Urinary bladder (tissue), 4 donors: ENCODE measurements around the gene ZNF608. TPM values are rescaled to one million over a fixed set of nuclear protein-coding genes. Genes with fewer than 3 reads are reported as not detected.
A peak's percentile ranks its signal among the peaks of the same experiment; 100 is the strongest.

Experiments used
- DNase-seq: peaks from one replicate; pipeline ENCODE4 v3.0.0-alpha.2; 2015; ENCODE audit errors: extremely low spot score
- H3K27ac ChIP-seq: one replicate; pipeline ENCODE4 v1.5.1; 2013; ENCODE audit warnings: low read depth, mild to moderate bottlenecking, moderate library complexity
- H3K36me3 ChIP-seq: one replicate; pipeline ENCODE4 v1.6.1; 2013; ENCODE audit warnings: mild to moderate bottlenecking, moderate library complexity; ENCODE audit not compliant: insufficient read depth
- H3K4me1 ChIP-seq: one replicate; pipeline ENCODE4 v1.6.1; 2013; ENCODE audit warnings: mild to moderate bottlenecking, moderate library complexity; ENCODE audit not compliant: insufficient read depth
- H3K4me3 ChIP-seq: one replicate; pipeline ENCODE4 v1.5.1; 2013; ENCODE audit warnings: low read depth, low read length
- WGBS: extraction: QIAGEN DNeasy Blood & Tissue Kit; methylation state at CpG from one replicate; pipeline ENCODE4 v1.1.7; 2013; 5-methylcytosine and 5-hydroxymethylcytosine counted together
- polyA plus RNA-seq: library from polyadenylated mRNA; stranded (reverse); fragments of 200-250 nt; gene quantifications from one replicate; pipeline ENCODE4 v1.2.3, GENCODE V29; 2013
- total RNA-seq: library from RNA; depleted of rRNA; stranded (reverse); fragments of >200 nt; gene quantifications from one replicate; pipeline ENCODE4 v1.2.3, GENCODE V29; 2014
- donor health status: healthy with polysubstance abuse.
- donor health status: healthy.

Gene ZNF608
- total and polyA plus RNA-seq, 2 donors = 5.1 to 23.7 TPM

GRCh38 chr5:124772457-124773200 lies 26.2 kb upstream of the ZNF608 start:
- Histone ChIP-seq H3K27ac (no peak overlapping the region), H3K4me1 (no peaks in the 10 kb centered on the region), H3K36me3 (no peaks in the 10 kb centered on the region), H3K4me3 (no peak overlapping the region)
- no peak for DNase-seq
- 84% methylated on average over 1 of the region's 1 CpG for WGBS

- 98% methylated on average over 3 of the region's 3 CpGs for WGBS
- Histone ChIP-seq H3K36me3 (no peaks in the 10 kb centered on the region), H3K27ac (no peak overlapping the region), H3K4me3 (no peak overlapping the region), H3K4me1 (no peaks in the 10 kb centered on the region)
- no peak for DNase-seq
These were observed 25.3 kb upstream of the ZNF608 start for GRCh38 chr5:124771761-124772160.

- H3K4me1 ChIP-seq = no peaks in the 10 kb centered on the region
These were observed 18.7 kb upstream of the ZNF608 start for GRCh38 chr5:124764992-124765611.

GRCh38 chr5:124764585-124764984 lies 18.1 kb upstream of the ZNF608 start:
- no peaks in the 10 kb centered on the region for H3K4me1 ChIP-seq
- DNase-seq = no peak
- WGBS = 89% methylated on average over 1 of the region's 1 CpG
- H3K36me3 ChIP-seq = no peaks in the 10 kb centered on the region
- H3K27ac ChIP-seq = no peak overlapping the region
- no peak overlapping the region for H3K4me3 ChIP-seq

More at GRCh38 chr5:124764992-124765611, 18.7 kb upstream of the ZNF608 start:
- no peak for DNase-seq
- no peak overlapping the region for H3K4me3 ChIP-seq
- WGBS = 29% methylated on average over 3 of the region's 3 CpGs
- H3K36me3 ChIP-seq = no peaks in the 10 kb centered on the region
- no peak overlapping the region for H3K27ac ChIP-seq

GRCh38 chr5:124761010-124761409 lies 14.6 kb upstream of the ZNF608 start:
- DNase-seq = no peak
- Histone ChIP-seq H3K36me3 (no peaks in the 10 kb centered on the region), H3K27ac (no peak overlapping the region), H3K4me3 (no peak overlapping the region), H3K4me1 (no peaks in the 10 kb centered on the region)
- 89% methylated on average over 4 of the region's 4 CpGs for WGBS

GRCh38 chr5:124760608-124761007 lies 14.2 kb upstream of the ZNF608 start:
- H3K4me1 ChIP-seq = no peaks in the 10 kb centered on the region
- no peak overlapping the region for H3K27ac ChIP-seq
- H3K36me3 ChIP-seq = no peaks in the 10 kb centered on the region
- H3K4me3 ChIP-seq = no peak overlapping the region
- DNase-seq = no peak

GRCh38 chr5:124755565-124755964 lies 9.1 kb upstream of the ZNF608 start:
- Histone ChIP-seq H3K4me3 (no peak overlapping the region), H3K27ac (no peak overlapping the region), H3K4me1 (no peaks in the 10 kb centered on the region), H3K36me3 (no peaks in the 10 kb centered on the region)
- WGBS = 60% methylated on average over 3 of the region's 3 CpGs
- DNase-seq = no peak

GRCh38 chr5:124755041-124755440 lies 8.6 kb upstream of the ZNF608 start:
- 90% methylated on average over 2 of the region's 2 CpGs for WGBS
- Histone ChIP-seq H3K4me1 (no peaks in the 10 kb centered on the region), H3K27ac (no peak overlapping the region), H3K36me3 (no peaks in the 10 kb centered on the region), H3K4me3 (no peak overlapping the region)
- no peak for DNase-seq

GRCh38 chr5:124754206-124754927 lies 7.9 kb upstream of the ZNF608 start:
- Histone ChIP-seq H3K4me3 (no peak overlapping the region), H3K27ac (no peak overlapping the region), H3K36me3 (no peaks in the 10 kb centered on the region), H3K4me1 (no peaks in the 10 kb centered on the region)
- WGBS = 77% methylated on average over 7 of the region's 7 CpGs
- no peak for DNase-seq

- H3K4me3 ChIP-seq = no peak overlapping the region
- no peaks in the 10 kb centered on the region for H3K4me1 ChIP-seq
- no peak for DNase-seq
- H3K36me3 ChIP-seq = no peaks in the 10 kb centered on the region
- 92% methylated on average over 6 of the region's 6 CpGs for WGBS
- H3K27ac ChIP-seq = no peak overlapping the region
These were observed 6.6 kb upstream of the ZNF608 start for GRCh38 chr5:124752854-124753720.

GRCh38 chr5:124751031-124751430 lies 4.6 kb upstream of the ZNF608 start:
- 93% methylated on average over 2 of the region's 2 CpGs for WGBS
- Histone ChIP-seq H3K4me1 (no peaks in the 10 kb centered on the region), H3K36me3 (no peaks in the 10 kb centered on the region), H3K27ac (no peak overlapping the region), H3K4me3 (no peak overlapping the region)
- DNase-seq = no peak

- Histone ChIP-seq H3K36me3 (no peaks in the 10 kb centered on the region), H3K4me1 (no peaks in the 10 kb centered on the region), H3K4me3 (peak overlapping the region; percentile 46), H3K27ac (peak overlapping the region; percentile 56)
- WGBS = 8% methylated on average over 25 of the region's 25 CpGs
- peak; percentile 94 for DNase-seq
These were observed 2.5 kb upstream of the ZNF608 start for GRCh38 chr5:124748687-124749594.
